ENCODE data around the gene TSPAN11.

- no peak for TF ChIP-seq EZH2 (IDR thresholded peaks at IDR 0.05; ENCODE audit: insufficient read depth, poor library complexity, severe bottlenecking)
- TF ChIP-seq EZH2phosphoT487 (IDR thresholded peaks at IDR 0.05; ENCODE audit: insufficient read depth, low read depth): no peak
Measured at GRCh38 chr12:31004666-31005065, 78.1 kb downstream of the TSPAN11 start.
